ENCODE measurements around the gene RELN. TPM values are rescaled to one million over a fixed set of nuclear protein-coding genes. Genes with fewer than 3 reads are reported as not detected.

The RELN gene
- total RNA-seq, 1 donor from 2014 or later, result 7.4 TPM

- Histone ChIP-seq H3K27me3 (no peaks in the 10 kb centered on the region), H3K9me3 (no peaks in the 10 kb centered on the region), H3K4me1 (no peaks in the 10 kb centered on the region), H3K36me3 (no peaks in the 10 kb centered on the region), H3K27ac (no peak overlapping the region), H3K4me3 (no peak overlapping the region)
- TF ChIP-seq CTCF (IDR thresholded peaks at IDR 0.05), result no peak
- TF ChIP-seq POLR2AphosphoS5 (IDR thresholded peaks at IDR 0.05; ENCODE audit: insufficient read depth in 1 of 2, low read depth in 1 of 2), result no peak
- no peak for TF ChIP-seq POLR2A (IDR thresholded peaks at IDR 0.05)
- intact Hi-C loops (cut with DNase I), result no loop called here
- no peak for DNase-seq (ENCODE audit: extremely low spot score in 2 of 2)
Measured at GRCh38 chr7:103432712-103433111, 556.7 kb downstream of the RELN start.

GRCh38 chr7:103425177-103425576 lies 564.3 kb downstream of the RELN start:
- intact Hi-C loops (cut with DNase I), result no loop called here
- Histone ChIP-seq H3K27me3 (no peaks in the 10 kb centered on the region), H3K9me3 (no peaks in the 10 kb centered on the region)

GRCh38 chr7:103423467-103424179 lies 565.8 kb downstream of the RELN start:
- DNase-seq (ENCODE audit: extremely low spot score in 2 of 2), result no peak
- H3K27ac ChIP-seq, result no peak overlapping the region
- H3K36me3 ChIP-seq, result no peaks in the 10 kb centered on the region
- intact Hi-C loops (cut with DNase I), result no loop called here
- H3K4me3 ChIP-seq, result no peak overlapping the region
- TF ChIP-seq CTCF (IDR thresholded peaks at IDR 0.05), result no peak
- TF ChIP-seq POLR2AphosphoS5 (IDR thresholded peaks at IDR 0.05; ENCODE audit: insufficient read depth in 1 of 2, low read depth in 1 of 2), result no peak
- no peak for TF ChIP-seq POLR2A (IDR thresholded peaks at IDR 0.05)
- no peaks in the 10 kb centered on the region for H3K9me3 ChIP-seq
- no peaks in the 10 kb centered on the region for H3K4me1 ChIP-seq
- no peaks in the 10 kb centered on the region for H3K27me3 ChIP-seq

More at GRCh38 chr7:103425177-103425576, 564.3 kb downstream of the RELN start:
- no peak overlapping the region for H3K4me3 ChIP-seq
- H3K27ac ChIP-seq, result no peak overlapping the region
- H3K36me3 ChIP-seq, result no peaks in the 10 kb centered on the region
- DNase-seq (ENCODE audit: extremely low spot score in 2 of 2), result no peak
- H3K4me1 ChIP-seq, result no peaks in the 10 kb centered on the region
- no peak for TF ChIP-seq POLR2AphosphoS5 (IDR thresholded peaks at IDR 0.05; ENCODE audit: insufficient read depth in 1 of 2, low read depth in 1 of 2)
- TF ChIP-seq CTCF (IDR thresholded peaks at IDR 0.05), result no peak
- TF ChIP-seq POLR2A (IDR thresholded peaks at IDR 0.05), result no peak

Small RNAs within 50 kb of the gene (small RNA-seq; reads per million reads assigned to genes)
- gene RF00019, result not detected

Other genes with a start within 250 kb of the RELN start
- gene ORC5, start 218.4 kb upstream of the RELN start, total RNA-seq, result 19.9 TPM